GM12878 (cell line): ENCODE measurements around the gene C2. TPM values are rescaled to one million over a fixed set of nuclear protein-coding genes. Genes with fewer than 3 reads are reported as not detected.

ENCODE experiments used
- ATAC-seq: fragments of 200-7000 bp; cut with Tn5 transposase; 3 replicates; pipeline ENCODE4 v1.9.1; 2020; ENCODE audit warnings: mild to moderate bottlenecking, moderate library complexity
- BruUV-seq: library from RNA; stranded (reverse); fragments of 400-500 nt; replicated peaks from 2 replicates; lab custom pipeline; 2021; lab: Mats Ljungman, UMichigan
- CTCF ChIA-PET: fragments of 300-600 bp; sonication (Branson Sonifier 250); formaldehyde crosslinking; extraction: SDS; loops from one replicate; lab custom pipeline; 2021; ENCODE audit warnings: inconsistent platforms; lab: Yijun Ruan, JAX
- POLR2A ChIA-PET: fragments of 350-600 bp; formaldehyde crosslinking; extraction: SDS; loops from one replicate; lab custom pipeline; 2021; ENCODE audit warnings: inconsistent platforms; lab: Charles Lee
- RAD21 ChIA-PET: fragments of 300-600 bp; sonication (Branson Sonifier 250); formaldehyde crosslinking; loops from one replicate; lab custom pipeline; 2023; ENCODE audit warnings: antibody characterized with exemption; ENCODE audit not compliant: unreplicated experiment; lab: Charles Lee
- SMC1A ChIA-PET: fragments of 300-600 bp; sonication (Branson Sonifier 250); formaldehyde crosslinking; loops from one replicate; lab custom pipeline; 2023; ENCODE audit not compliant: unreplicated experiment, uncharacterized antibody; lab: Charles Lee
- DNase-seq: peaks from one replicate; pipeline ENCODE4 v3.0.0-alpha.2; 2011; ENCODE audit warnings: low read depth, low spot score
- FAIRE-seq: peaks from 3 replicates; lab custom pipeline; 2011; peaks lifted over from hg19 to GRCh38; lab: Jason Lieb, UNC
- H2AFZ ChIP-seq: 2 replicates; pipeline ENCODE4 v1.6.0; 2011; ENCODE audit warnings: low read depth, low read length, control low read depth; ENCODE audit not compliant: control insufficient read depth
- H3K27ac ChIP-seq: 2 replicates; pipeline ENCODE4 v1.5.1; 2011; ENCODE audit warnings: control low read depth; ENCODE audit not compliant: control insufficient read depth, insufficient read depth
- H3K27me3 ChIP-seq, 2 experiments: replicated peaks in 1 of 2; 2 replicates each; pipeline versions ENCODE4 v1.6.0 to v1.6.1; 2011; ENCODE audit warnings: low read length in 1 of 2; ENCODE audit not compliant: control insufficient read depth in 2 of 2, insufficient read depth in 2 of 2
- H3K36me3 ChIP-seq, 2 experiments: 2 replicates each; pipeline ENCODE4 v1.5.1; 2011; ENCODE audit warnings: low read length in 1 of 2; ENCODE audit not compliant: control insufficient read depth in 2 of 2, insufficient read depth in 2 of 2
- H3K4me1 ChIP-seq: 2 replicates; pipeline ENCODE4 v1.6.1; 2011; ENCODE audit warnings: mild to moderate bottlenecking, low read length, moderate library complexity, mixed read lengths; ENCODE audit not compliant: control insufficient read depth, insufficient read depth
- H3K4me2 ChIP-seq: 2 replicates; pipeline ENCODE4 v1.6.0; 2011; ENCODE audit warnings: control low read depth; ENCODE audit not compliant: control insufficient read depth, insufficient read depth
- H3K4me3 ChIP-seq: fragments of 200-600 bp; sonication (generic); 2 replicates; pipeline ENCODE4 v1.5.1; 2016
- H3K79me2 ChIP-seq: 2 replicates; pipeline ENCODE4 v1.6.0; 2011; ENCODE audit warnings: low read length; ENCODE audit not compliant: control insufficient read depth, insufficient read depth
- H3K9ac ChIP-seq: 2 replicates; pipeline ENCODE4 v1.8.0; 2011; ENCODE audit warnings: low read length, control low read depth, mixed read lengths; ENCODE audit not compliant: control insufficient read depth, insufficient read depth
- H3K9me3 ChIP-seq: replicated peaks from 3 replicates; pipeline ENCODE4 v1.5.1; 2011; ENCODE audit warnings: mild to moderate bottlenecking, low read length; ENCODE audit not compliant: control insufficient read depth, insufficient read depth
- H4K20me1 ChIP-seq: 2 replicates; pipeline ENCODE4 v1.6.0; 2011; ENCODE audit not compliant: control insufficient read depth, insufficient read depth
- BCLAF1 ChIP-seq: fragments of 450-650 bp; IDR thresholded peaks from 2 replicates; pipeline ENCODE4 v1.6.1; 2017; ENCODE audit warnings: antibody characterized with exemption, mild to moderate bottlenecking, moderate library complexity
- CUX1 ChIP-seq: IDR thresholded peaks from 2 replicates; pipeline ENCODE4 v1.6.1; 2012; ENCODE audit warnings: improper control_type of control experiment, low read depth, low read length; ENCODE audit not compliant: insufficient replicate concordance
- ELK1 ChIP-seq: IDR thresholded peaks from 2 replicates; pipeline ENCODE4 v1.6.1; 2012; ENCODE audit warnings: low read depth, low read length, improper control_type of control experiment
- GABPA ChIP-seq: IDR thresholded peaks from 2 replicates; pipeline ENCODE4 v1.6.1; 2014; ENCODE audit warnings: antibody characterized with exemption, low read depth, mild to moderate bottlenecking, inconsistent platforms
- HDAC6 ChIP-seq: fragments of 200-600 bp; sonication (generic); IDR thresholded peaks from one replicate; pipeline ENCODE4 v1.8.0; 2017; ENCODE audit warnings: antibody characterized with exemption; ENCODE audit not compliant: unreplicated experiment
- MYB ChIP-seq: fragments of 150-350 bp; IDR thresholded peaks from 2 replicates; pipeline ENCODE4 v1.6.1; 2014; ENCODE audit warnings: mild to moderate bottlenecking, low read depth, low read length, borderline replicate concordance
- PAX8 ChIP-seq: fragments of 450-650 bp; IDR thresholded peaks from 2 replicates; pipeline ENCODE4 v1.6.1; 2017; ENCODE audit warnings: mild to moderate bottlenecking, moderate library complexity
- RELA ChIP-seq: fragments of 450-650 bp; IDR thresholded peaks from 2 replicates; pipeline ENCODE4 v1.8.0; 2014; ENCODE audit warnings: borderline replicate concordance; ENCODE audit not compliant: partially characterized antibody
- RELB ChIP-seq: fragments of 450-650 bp; IDR thresholded peaks from 2 replicates; pipeline ENCODE4 v1.6.1; 2017; ENCODE audit warnings: low read depth, mild to moderate bottlenecking, moderate library complexity
- TCF7 ChIP-seq: IDR thresholded peaks from 2 replicates; pipeline ENCODE4 v1.6.1; 2014; ENCODE audit warnings: antibody characterized with exemption, borderline replicate concordance
- ZZZ3 ChIP-seq: IDR thresholded peaks from 2 replicates; pipeline ENCODE4 v1.6.1; 2011; ENCODE audit warnings: low read depth; ENCODE audit not compliant: control insufficient read depth, insufficient read length
- WGBS: methylation state at CpG from one replicate; pipeline ENCODE4 v1.1.6; 2016; ENCODE audit warnings: low lambda C conversion rate; ENCODE audit not compliant: insufficient replicate concordance, insufficient coverage; ENCODE audit errors: missing lambda C conversion rate; 5-methylcytosine and 5-hydroxymethylcytosine counted together
- in situ Hi-C: fragments of 300-500 bp; cut with MboI; formaldehyde crosslinking; loops from 9 replicates; pipeline ENCODE4 v1.14.3; 2018; ENCODE audit warnings: mixed read lengths
- intact Hi-C: fragments of 100-400 bp; cut with micrococcal nuclease; formaldehyde crosslinking; loops from one replicate; pipeline ENCODE4 v1.14.2; 2022; ENCODE audit not compliant: unreplicated experiment
- polyA plus RNA-seq, 11 experiments: library from polyadenylated mRNA; depleted of rRNA in 4 of 11; unstranded in 6 of 11; stranded (reverse) in 5 of 11; fragments of >200 nt; fragmentation: Nextera tagmentation in 4 of 11; fragmentation: Illumina TruSeq in 1 of 11; extraction: Ambion mirVana in 4 of 11; extraction: Trizol in 1 of 11; gene quantifications; 1 replicate in 1 of 11; 2 replicates in 10 of 11; pipeline versions ENCODE4 v1.2.1 to v1.2.3, GENCODE V29; 2011 to 2016; ENCODE audit warnings: inconsistent platforms in 2 of 11, missing spikeins in 2 of 11, low read depth in 1 of 11
- total RNA-seq, 4 experiments: library from RNA; depleted of rRNA in 3 of 4; stranded (reverse); fragments of >200 nt in 3 of 4; fragmentation: Illumina TruSeq in 1 of 4; extraction: Trizol in 1 of 4; gene quantifications; 2 replicates each; pipeline versions ENCODE4 v1.2.1 to v1.2.3, GENCODE V29; 2013 to 2021

C2 gene
- total and polyA plus RNA-seq, 10 of the 15 experiments (the other 5 are each of a cell fraction or from before 2014, with no cell fraction given): 0.06 to 0.97 (median 0.21) TPM; not detected in 5

GRCh38 chr6:31947070-31947675 lies 19.7 kb downstream of the C2 start (continued):
- TF ChIP-seq RELB (no peak), ELK1 (no peak), ZZZ3 (no peak)

- no peak overlapping the region for H3K27ac ChIP-seq
- FAIRE-seq: no peak
- H2AFZ ChIP-seq: no peak overlapping the region
- peaks cover under 1 to 7% of the 10 kb centered on the region in 2 experiments; a peak in 2 of 4 replicates for H3K36me3 ChIP-seq
- no peaks in the 10 kb centered on the region for H3K79me2 ChIP-seq
- CTCF ChIA-PET: no interaction called here
- H3K9me3 ChIP-seq: no peaks in the 10 kb centered on the region
- RAD21 ChIA-PET: no interaction called here
- no TSS peak for BruUV-seq
- POLR2A ChIA-PET: no interaction called here
- intact Hi-C loops: no loop called here
- H3K4me1 ChIP-seq: peaks cover 3% of the 10 kb centered on the region; the same call in 1 of the 2 replicates
- no peak for DNase-seq
- no peak overlapping the region for H3K4me3 ChIP-seq
- H3K4me2 ChIP-seq: no peak overlapping the region
- in situ Hi-C loops: no loop called here
- H3K27me3 ChIP-seq: no peaks in the 10 kb centered on the region; a peak in 2 of 4 replicates
- 61% methylated on average over 4 of the region's 4 CpGs for WGBS
- ATAC-seq: no peak
- SMC1A ChIA-PET: no interaction called here
- no peaks in the 10 kb centered on the region for H4K20me1 ChIP-seq
- H3K9ac ChIP-seq: no peak overlapping the region
- no peak for TF ChIP-seq MYB
- TF ChIP-seq PAX8: no peak
- TF ChIP-seq BCLAF1: no peak
- TF ChIP-seq GABPA: no peak
- no peak for TF ChIP-seq TCF7
- TF ChIP-seq HDAC6: no peak
- TF ChIP-seq CUX1: no peak
- TF ChIP-seq RELA: no peak
Observed at GRCh38 chr6:31947864-31948263, 20.3 kb downstream of the C2 start.
